HepG2 (cell line): ENCODE data around the gene KAZN. TPM values are rescaled to one million over a fixed set of nuclear protein-coding genes. Genes with fewer than 3 reads are reported as not detected.

Experiments
- EP300 ChIP-seq, 3 experiments: sonication (generic) in 1 of 3; formaldehyde crosslinking in 1 of 3; IDR thresholded peaks; 2 replicates each; pipeline versions ENCODE4 v1.5.1 to v1.6.1; 2011 to 2020; ENCODE audit warnings: low read depth in 2 of 3, low read length in 2 of 3, borderline replicate concordance in 1 of 3, improper control_type of control experiment in 1 of 3, mild to moderate bottlenecking in 1 of 3, missing genetic modification reagents in 1 of 3, moderate library complexity in 1 of 3
- FIP1L1 ChIP-seq: fragments of 200-400 bp; formaldehyde crosslinking; IDR thresholded peaks from 2 replicates; pipeline ENCODE4 v1.6.1; 2018; ENCODE audit warnings: low read depth, mild to moderate bottlenecking, low read length, moderate library complexity, borderline replicate concordance; ENCODE audit not compliant: insufficient read depth
- FOXK2 ChIP-seq: fragments of 450-650 bp; IDR thresholded peaks from 2 replicates; pipeline ENCODE4 v1.6.1; 2016
- GATAD1 ChIP-seq: IDR thresholded peaks from 2 replicates; pipeline ENCODE4 v1.6.1; 2016; ENCODE audit warnings: missing genetic modification reagents, missing compliant biosample characterization
- GATAD2A ChIP-seq: IDR thresholded peaks from 2 replicates; pipeline ENCODE4 v1.6.1; 2016
- GTF3A ChIP-seq: sonication (generic); formaldehyde crosslinking; conservative IDR thresholded peaks from 2 replicates; pipeline ENCODE4 v1.4.0; 2020; ENCODE audit warnings: mild to moderate bottlenecking, missing genetic modification reagents
- MLXIP ChIP-seq: sonication (generic); formaldehyde crosslinking; IDR thresholded peaks from 2 replicates; pipeline ENCODE4 v1.9.0; 2021; ENCODE audit warnings: missing genetic modification reagents, borderline replicate concordance
- NCOA2 ChIP-seq: sonication (generic); formaldehyde crosslinking; IDR thresholded peaks from 2 replicates; pipeline ENCODE4 v1.8.0; 2022; ENCODE audit warnings: inconsistent platforms
- SRSF9 ChIP-seq: fragments of 200-400 bp; formaldehyde crosslinking; IDR thresholded peaks from 2 replicates; pipeline ENCODE4 v1.6.1; 2018; ENCODE audit warnings: borderline replicate concordance, mild to moderate bottlenecking, low read depth, low read length; ENCODE audit not compliant: insufficient read depth, poor library complexity, severe bottlenecking
- TARDBP ChIP-seq: sonication (generic); formaldehyde crosslinking; IDR thresholded peaks from 2 replicates; pipeline ENCODE4 v1.8.0; 2022; ENCODE audit warnings: mild to moderate bottlenecking, missing genetic modification reagents
- USF2 ChIP-seq, 2 experiments: sonication (generic) in 1 of 2; formaldehyde crosslinking in 1 of 2; IDR thresholded peaks; 2 replicates each; pipeline versions ENCODE4 v1.5.1 to v1.6.1; 2011 to 2020; ENCODE audit warnings: borderline replicate concordance in 1 of 2, low read depth in 1 of 2, low read length in 1 of 2, mild to moderate bottlenecking in 1 of 2, missing genetic modification reagents in 1 of 2, moderate library complexity in 1 of 2
- YEATS2 ChIP-seq: sonication (generic); formaldehyde crosslinking; IDR thresholded peaks from 2 replicates; pipeline ENCODE4 v1.4.0; 2020; ENCODE audit warnings: missing genetic modification reagents, borderline replicate concordance
- ZGPAT ChIP-seq: IDR thresholded peaks from 2 replicates; pipeline ENCODE4 v1.6.1; 2016; ENCODE audit warnings: mild to moderate bottlenecking
- ZNF609 ChIP-seq: sonication (generic); formaldehyde crosslinking; IDR thresholded peaks from 2 replicates; pipeline ENCODE4 v1.4.0; 2020; ENCODE audit warnings: mild to moderate bottlenecking, missing genetic modification reagents, borderline replicate concordance
- ZSCAN31 ChIP-seq: sonication (generic); formaldehyde crosslinking; IDR thresholded peaks from 2 replicates; pipeline ENCODE4 v1.5.0; 2020; ENCODE audit warnings: low read depth, mild to moderate bottlenecking, missing genetic modification reagents
- polyA plus RNA-seq, 8 experiments: library from polyadenylated mRNA; depleted of rRNA in 3 of 8; stranded (reverse) in 7 of 8; unstranded in 1 of 8; fragments of >200 nt; fragmentation: Illumina TruSeq in 4 of 8; extraction: Trizol in 4 of 8; gene quantifications; 2 replicates each; pipeline versions ENCODE4 v1.2.1 to v1.2.3, GENCODE V29; 2011 to 2016; ENCODE audit warnings: low read depth in 4 of 8, missing spikeins in 1 of 8, mixed read lengths in 1 of 8; ENCODE audit not compliant: insufficient read depth in 1 of 8
- total RNA-seq, 5 experiments: library from RNA; depleted of rRNA; stranded (reverse); fragments of >200 nt; fragmentation: Illumina TruSeq; extraction: Trizol; gene quantifications; 2 replicates each; pipeline ENCODE4 v1.2.3, GENCODE V29; 2016; ENCODE audit warnings: low read depth in 1 of 5

KAZN gene
- total and polyA plus RNA-seq, 2 of the 13 experiments (the other 11 are each of a cell fraction or from before 2014, with no cell fraction given): 10.4 to 13.5 TPM

GRCh38 chr1:15139654-15140350, 541.3 kb downstream of the KAZN start (continued):
- TF ChIP-seq EP300 (IDR thresholded peaks at IDR 0.05; ENCODE audit: low read depth in 2 of 2, low read length in 2 of 2): peak; percentile 58 to 77; a peak in 3 of 4 replicates
- peak; percentile 77; the same call in 1 of the 2 replicates for TF ChIP-seq EP300 (CRISPR knock-in tag; IDR thresholded peaks at IDR 0.05; ENCODE audit: borderline replicate concordance)
- TF ChIP-seq ZSCAN31 (CRISPR knock-in tag): peak; percentile 66; the same call in 1 of the 2 replicates
- peak; percentile 87 for TF ChIP-seq ZNF609 (CRISPR knock-in tag)
- no peak for TF ChIP-seq FOXK2
- peak; percentile 81 for TF ChIP-seq NCOA2
- TF ChIP-seq GATAD1 (CRISPR knock-in tag): peak; percentile 34; the same call in 1 of the 2 replicates
- TF ChIP-seq GATAD2A (CRISPR knock-in tag): peak; percentile 71
- no peak for TF ChIP-seq FIP1L1
- 0 out of 2 replicates have a peak, but pooled peaks have one; percentile 81 for TF ChIP-seq GTF3A (CRISPR knock-in tag)
- peak; percentile 75 for TF ChIP-seq ZGPAT (CRISPR knock-in tag)
- no peak for TF ChIP-seq MLXIP (CRISPR knock-in tag)
- TF ChIP-seq SRSF9: no peak
- TF ChIP-seq TARDBP: peak; percentile 54; the same call in 1 of the 2 replicates
- TF ChIP-seq USF2 (IDR thresholded peaks at IDR 0.05; ENCODE audit: low read depth, low read length): no peak
- no peak for TF ChIP-seq USF2 (CRISPR knock-in tag; IDR thresholded peaks at IDR 0.05; ENCODE audit: borderline replicate concordance)
- TF ChIP-seq YEATS2 (CRISPR knock-in tag): no peak
